GM12891 (cell line): ENCODE data around the gene ARL10.
A peak's percentile ranks its signal among the peaks of the same experiment; 100 is the strongest.

Source experiments
- DNase-seq: peaks from one replicate; pipeline ENCODE4 v3.0.0; 2011; ENCODE audit warnings: low spot score; ENCODE audit not compliant: insufficient read length
- FAIRE-seq: peaks from 2 replicates; lab custom pipeline; 2011; peaks lifted over from hg19 to GRCh38; lab: Jason Lieb, UNC
- PAX5 ChIP-seq: IDR thresholded peaks from 2 replicates; pipeline ENCODE4 v1.6.1; 2011; ENCODE audit warnings: low read length, moderate library complexity, mild to moderate bottlenecking; ENCODE audit not compliant: insufficient read depth, severe bottlenecking
- POLR2A ChIP-seq: IDR thresholded peaks from 2 replicates; pipeline ENCODE4 v1.6.1; 2011; ENCODE audit warnings: low read depth, low read length, control low read depth
- POLR2AphosphoS5 ChIP-seq: IDR thresholded peaks from 2 replicates; pipeline ENCODE4 v1.6.1; 2011; ENCODE audit warnings: low read depth, low read length, control low read depth
- POU2F2 ChIP-seq: IDR thresholded peaks from 2 replicates; pipeline ENCODE4 v1.6.1; 2011; ENCODE audit warnings: low read depth, mild to moderate bottlenecking, control low read depth, low read length, moderate library complexity
- SPI1 ChIP-seq: IDR thresholded peaks from 2 replicates; pipeline ENCODE4 v1.6.1; 2011; ENCODE audit warnings: low read depth, low read length, control low read depth
- TAF1 ChIP-seq: IDR thresholded peaks from 2 replicates; pipeline ENCODE4 v1.6.1; 2011; ENCODE audit warnings: low read depth, low read length, control low read depth

The ARL10 gene

DNA sequence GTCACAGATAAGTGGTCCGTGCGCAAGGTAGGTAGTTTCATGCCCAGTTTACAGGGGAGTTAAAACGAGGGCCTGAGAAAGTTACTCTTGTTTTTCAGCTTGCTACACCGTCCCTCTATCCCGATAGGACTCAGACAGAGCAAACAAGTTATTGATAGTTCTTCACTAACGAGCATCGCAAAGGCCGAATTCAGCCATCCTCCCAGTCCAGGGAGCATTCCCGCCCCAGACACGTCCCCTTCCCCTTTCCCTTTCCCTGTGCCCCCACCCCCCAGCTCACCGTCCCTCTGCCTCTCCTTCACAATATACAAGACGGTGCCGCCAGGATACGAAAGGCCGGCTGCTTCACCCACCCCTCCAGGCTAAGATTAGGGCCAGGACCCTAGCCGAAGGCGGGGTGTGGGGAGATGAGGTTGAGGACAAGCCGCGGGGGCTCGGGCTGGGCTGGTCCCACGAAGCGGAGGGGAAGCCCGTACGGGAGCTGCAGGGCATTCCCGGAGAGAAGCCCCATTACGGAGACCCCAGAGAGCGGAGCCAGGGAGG lies 4.3 kb upstream of the ARL10 start:
- TF ChIP-seq TAF1 (no peak), POLR2A (no peak), POU2F2 (no peak), PAX5 (no peak), SPI1 (no peak)
- DNase-seq (no peak), FAIRE-seq (no peak)

DNA sequence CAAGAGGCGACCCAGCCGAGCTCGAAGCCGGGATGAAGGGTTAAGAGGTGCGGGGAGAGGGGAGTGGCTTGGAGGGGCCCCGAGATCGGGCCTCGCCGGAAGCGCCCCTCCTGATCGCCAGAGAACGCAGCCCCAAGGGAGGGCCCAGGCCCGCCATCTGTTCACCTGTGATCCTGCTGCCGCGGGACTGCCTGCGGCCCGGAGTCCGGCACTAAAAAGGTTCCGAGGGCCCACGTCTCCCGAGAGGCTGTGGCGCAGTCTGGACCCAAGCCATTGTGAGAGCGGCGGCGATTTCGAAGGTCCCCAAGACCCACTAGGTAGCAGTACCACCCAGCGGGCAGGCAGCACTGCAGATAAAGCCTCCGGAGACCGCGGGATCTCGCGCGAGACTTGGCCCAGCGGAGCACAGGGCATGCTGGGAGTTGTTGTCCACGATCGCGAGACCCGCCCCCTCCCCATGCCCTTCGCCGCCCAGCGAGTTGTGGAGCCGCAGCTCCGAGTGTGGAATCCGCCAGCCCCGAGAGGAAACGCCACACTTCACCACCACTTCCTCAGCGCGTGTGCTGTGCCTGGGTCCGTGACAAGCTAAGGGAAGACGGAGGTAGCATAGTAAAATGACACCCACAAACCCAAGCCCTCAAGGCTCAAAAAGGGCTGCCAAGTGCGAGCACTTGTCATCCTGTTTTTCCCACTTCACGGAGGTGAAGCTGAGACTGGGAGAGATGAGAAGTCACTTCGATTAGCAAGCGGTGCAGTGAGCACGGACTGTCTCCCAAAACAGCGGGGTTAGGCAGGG lies 3.7 kb upstream of the ARL10 start, which contains the start of gene KIAA1191:
Gene KIAA1191 (minus strand): TSS at position 328 of the 796 bp plus-strand sequence. CDS start 2,256 bp downstream, outside the sequence.
- FAIRE-seq = peak; percentile 91
- peak; percentile 81 for DNase-seq
- TF ChIP-seq SPI1 (0 out of 2 replicates have a peak, but pooled peaks have one; percentile 28), POU2F2 (peak; percentile 79; the same call in 1 of the 2 replicates), PAX5 (no peak), POLR2AphosphoS5 (peak; percentile 96), POLR2A (peak; percentile 98), TAF1 (peak; percentile 84)

DNA sequence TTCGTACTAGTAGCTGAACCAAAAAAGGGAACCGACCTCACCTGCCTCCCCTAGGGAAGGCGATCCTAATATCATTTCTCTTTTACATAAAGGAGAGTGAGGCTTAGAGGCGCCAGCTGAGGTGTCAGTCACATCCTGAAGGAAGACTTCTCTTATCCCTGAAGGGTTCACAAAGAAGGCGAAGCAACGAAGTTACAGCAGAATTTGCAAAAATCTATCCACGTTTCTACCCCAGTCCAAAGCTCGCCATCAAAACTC lies 3.1 kb upstream of the ARL10 start:
- DNase-seq (no peak), FAIRE-seq (no peak)
- TF ChIP-seq POLR2A = no peak
- TF ChIP-seq POLR2AphosphoS5 = no peak
- peak; percentile 44; the same call in 1 of the 2 replicates for TF ChIP-seq SPI1
- TF ChIP-seq POU2F2 = no peak
- TF ChIP-seq PAX5 = no peak
- no peak for TF ChIP-seq TAF1

DNA sequence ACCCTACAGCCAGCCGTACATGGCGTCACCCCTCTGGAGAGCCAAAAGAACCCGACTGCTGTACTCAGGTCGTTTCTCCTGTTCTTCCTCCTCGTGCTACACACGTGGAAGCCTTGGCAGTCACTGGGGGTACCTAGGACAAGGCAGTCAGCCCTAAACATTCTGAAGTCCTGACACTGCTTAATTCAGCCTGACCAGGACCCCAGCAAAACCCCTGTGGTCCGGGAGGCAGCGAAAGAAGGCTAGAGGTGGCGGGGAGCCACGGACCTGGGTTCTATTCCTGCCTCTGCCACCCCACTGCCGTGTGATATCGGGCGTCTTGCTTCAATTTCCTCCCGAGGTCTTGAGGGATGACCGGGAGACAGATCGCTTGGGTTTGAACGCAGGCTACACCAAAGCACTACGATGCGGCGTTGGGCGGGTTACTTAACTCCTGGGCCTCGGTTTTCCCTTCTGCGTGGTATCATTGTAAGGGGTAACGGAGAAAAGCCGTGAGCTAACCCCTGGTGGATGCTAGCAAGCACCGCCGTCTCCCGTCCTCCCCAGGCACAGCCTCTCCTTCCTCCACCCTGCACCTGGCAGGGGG lies 429 bp upstream of the ARL10 start:
- no peak for DNase-seq
- no peak for FAIRE-seq
- TF ChIP-seq SPI1 (no peak), POLR2AphosphoS5 (no peak), POLR2A (no peak), TAF1 (no peak), POU2F2 (no peak), PAX5 (no peak)

DNA sequence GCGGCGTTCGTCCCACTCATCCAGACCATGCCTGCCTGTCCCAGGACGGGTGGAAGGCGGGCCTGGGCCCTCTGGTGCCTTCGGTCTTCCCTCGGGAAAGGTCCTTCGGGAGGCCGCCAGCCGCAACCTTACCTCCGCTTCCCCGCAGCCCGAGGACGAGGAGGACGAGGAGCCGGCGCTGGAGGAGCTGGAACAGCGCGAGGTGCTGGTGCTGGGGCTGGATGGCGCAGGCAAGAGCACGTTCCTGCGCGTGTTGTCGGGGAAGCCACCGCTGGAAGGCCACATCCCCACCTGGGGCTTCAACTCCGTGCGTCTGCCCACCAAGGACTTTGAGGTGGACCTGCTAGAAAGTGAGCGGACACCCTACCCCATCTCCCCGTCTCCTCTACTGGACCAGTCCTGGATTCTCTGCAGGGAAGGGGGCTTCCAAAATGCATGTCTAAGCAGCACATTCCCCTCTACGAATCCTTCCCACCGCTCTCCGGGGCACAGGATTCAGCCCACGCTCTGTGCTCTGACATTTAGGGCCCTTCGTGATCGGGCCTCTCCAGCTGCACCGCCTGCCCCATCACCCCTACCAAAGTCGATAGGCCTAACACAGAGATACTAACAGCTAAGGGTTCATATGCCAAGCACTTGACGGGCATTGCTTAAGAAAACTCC lies 1.1 kb downstream of the ARL10 start:
- TF ChIP-seq TAF1 (no peak), POLR2A (no peak), POLR2AphosphoS5 (no peak), SPI1 (no peak), POU2F2 (no peak), PAX5 (no peak)
- FAIRE-seq (no peak), DNase-seq (no peak)

DNA sequence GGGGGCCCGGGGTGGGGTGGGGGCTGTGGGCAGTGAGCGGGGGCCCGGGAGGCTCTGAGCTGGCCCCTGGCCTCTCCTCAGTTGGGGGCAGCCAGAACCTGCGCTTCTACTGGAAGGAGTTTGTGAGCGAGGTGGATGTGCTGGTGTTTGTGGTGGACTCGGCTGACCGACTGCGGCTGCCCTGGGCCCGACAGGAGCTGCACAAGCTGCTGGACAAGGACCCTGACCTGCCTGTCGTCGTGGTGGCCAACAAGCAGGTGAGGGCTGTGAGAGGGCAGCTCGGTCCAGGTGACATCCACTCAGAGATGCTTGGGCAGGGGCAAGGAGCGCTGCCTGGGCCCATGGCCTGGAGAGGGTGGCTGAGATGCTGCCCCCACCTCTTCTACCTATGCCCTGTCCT lies 3.4 kb downstream of the ARL10 start:
- TF ChIP-seq POLR2A = no peak
- no peak for TF ChIP-seq SPI1
- no peak for TF ChIP-seq POU2F2
- no peak for TF ChIP-seq POLR2AphosphoS5
- no peak for TF ChIP-seq PAX5
- TF ChIP-seq TAF1 = no peak
- FAIRE-seq (no peak), DNase-seq (no peak)

DNA sequence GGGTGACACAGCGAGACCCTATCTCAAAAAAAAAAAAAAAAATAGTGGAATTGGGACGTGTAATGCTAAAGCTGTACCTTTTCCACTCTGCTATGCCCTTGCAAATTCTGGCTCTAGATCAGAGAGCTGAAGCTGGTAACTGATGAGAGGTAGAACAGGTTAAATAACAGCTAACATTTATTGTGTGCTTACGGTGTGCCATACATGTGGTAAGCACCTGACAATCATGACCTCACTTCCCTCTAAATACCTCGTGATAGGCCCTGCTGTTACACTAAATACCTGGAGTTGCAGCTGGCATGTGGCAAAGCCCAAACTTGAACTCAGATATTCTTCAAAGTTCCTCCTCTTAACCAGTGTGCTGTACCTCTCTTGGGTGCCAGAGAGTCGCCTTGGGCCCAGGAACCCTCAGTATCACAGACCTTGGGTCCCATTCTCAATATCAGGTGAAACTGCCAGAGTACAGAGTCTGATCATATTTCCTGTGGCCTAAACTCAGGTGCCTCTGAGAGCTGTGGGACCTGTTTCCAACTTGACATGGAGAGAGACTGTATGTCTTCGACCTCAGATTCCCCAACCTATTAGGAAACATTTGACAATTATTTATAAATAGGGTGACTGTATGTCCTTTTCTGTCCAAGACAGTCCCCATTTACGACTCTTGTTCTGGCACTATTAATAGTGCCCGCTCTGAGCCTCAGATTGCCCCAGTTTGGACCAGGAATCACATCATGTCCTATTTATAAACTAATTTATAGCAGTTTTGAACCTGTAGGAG lies 4.8 kb downstream of the ARL10 start:
- DNase-seq (no peak), FAIRE-seq (no peak)
- TF ChIP-seq SPI1 (no peak), POLR2A (no peak), PAX5 (no peak), POU2F2 (no peak)

DNA sequence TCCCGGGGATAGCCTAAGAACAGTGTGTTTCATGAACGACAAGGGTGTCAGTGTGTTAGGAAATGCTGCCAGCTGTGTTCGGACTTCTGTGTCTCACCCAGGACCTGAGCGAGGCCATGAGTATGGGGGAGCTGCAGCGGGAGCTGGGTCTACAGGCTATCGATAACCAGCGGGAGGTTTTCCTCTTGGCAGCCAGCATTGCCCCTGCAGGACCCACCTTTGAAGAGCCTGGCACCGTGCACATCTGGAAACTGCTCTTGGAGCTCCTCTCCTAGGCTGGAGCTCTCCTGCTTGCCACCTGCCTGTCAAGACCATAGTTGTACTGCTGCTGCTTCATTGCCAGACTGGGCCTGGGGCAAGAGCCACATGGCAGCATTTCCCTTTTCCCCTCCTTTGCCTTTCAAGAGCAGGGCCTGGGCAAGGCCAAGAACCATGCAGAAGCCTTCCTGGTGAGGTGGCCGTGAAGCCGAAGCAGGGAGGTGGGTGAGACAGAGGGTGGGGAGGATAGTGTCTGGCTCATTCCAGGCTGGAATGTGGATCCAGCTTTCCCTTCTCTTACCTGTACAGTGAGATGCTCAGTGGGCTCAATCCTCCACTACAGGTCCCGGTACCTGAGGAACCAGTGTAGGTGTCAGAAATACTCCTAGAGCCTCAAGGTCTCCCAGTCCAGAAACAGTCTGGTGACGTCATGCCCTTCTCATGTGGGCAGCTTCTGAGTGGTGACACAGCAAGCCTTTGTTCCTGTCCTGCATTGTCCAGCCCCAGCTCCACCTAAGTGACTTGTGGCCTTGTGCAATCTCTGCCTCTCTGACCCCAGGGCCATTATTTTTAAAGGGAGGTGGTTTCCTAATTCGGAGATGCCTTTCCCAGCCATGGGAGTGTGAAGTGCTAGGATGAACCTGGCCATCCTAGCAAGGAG lies 6.6 kb downstream of the ARL10 start:
- DNase-seq (no peak), FAIRE-seq (no peak)
- no peak for TF ChIP-seq POLR2AphosphoS5
- TF ChIP-seq POU2F2 = no peak
- TF ChIP-seq SPI1 = no peak
- no peak for TF ChIP-seq PAX5
- no peak for TF ChIP-seq POLR2A
- no peak for TF ChIP-seq TAF1
